Epithelial cell of prostate (primary cell): ENCODE results near the gene EME2.

ENCODE experiments used
- DNase-seq: peaks from one replicate; pipeline ENCODE4 v3.0.0-alpha.2; 2011; ENCODE audit warnings: low read depth, low spot score
- H3K27ac ChIP-seq: fragments of 450-650 bp; 2 replicates; pipeline ENCODE4 v1.5.1; 2017; ENCODE audit warnings: mild to moderate bottlenecking

EME2 gene

DNA sequence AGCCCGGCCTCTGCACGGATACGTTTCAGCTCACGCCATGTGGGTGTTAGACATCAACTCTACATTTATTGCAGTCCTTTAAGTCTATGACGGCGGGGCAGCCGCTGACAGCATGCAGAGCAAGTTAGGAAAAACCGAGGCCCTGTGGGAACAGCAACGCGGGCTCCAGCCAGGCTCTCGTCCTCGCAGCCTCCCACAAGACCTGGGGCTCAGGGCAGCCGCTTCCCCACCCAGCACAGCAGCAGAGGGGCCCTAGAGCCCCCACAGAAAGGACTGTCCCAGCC, 4.0 kb downstream of the EME2 start:
- no peak overlapping the region for H3K27ac ChIP-seq
- no peak for DNase-seq

GRCh38 chr16:1776991-1777374, 4.4 kb downstream of the EME2 start:
- H3K27ac ChIP-seq: no peak overlapping the region
- DNase-seq: no peak

GRCh38 chr16:1777375-1778199, 5.0 kb downstream of the EME2 start:
- DNase-seq: no peak
- no peak overlapping the region for H3K27ac ChIP-seq

DNA sequence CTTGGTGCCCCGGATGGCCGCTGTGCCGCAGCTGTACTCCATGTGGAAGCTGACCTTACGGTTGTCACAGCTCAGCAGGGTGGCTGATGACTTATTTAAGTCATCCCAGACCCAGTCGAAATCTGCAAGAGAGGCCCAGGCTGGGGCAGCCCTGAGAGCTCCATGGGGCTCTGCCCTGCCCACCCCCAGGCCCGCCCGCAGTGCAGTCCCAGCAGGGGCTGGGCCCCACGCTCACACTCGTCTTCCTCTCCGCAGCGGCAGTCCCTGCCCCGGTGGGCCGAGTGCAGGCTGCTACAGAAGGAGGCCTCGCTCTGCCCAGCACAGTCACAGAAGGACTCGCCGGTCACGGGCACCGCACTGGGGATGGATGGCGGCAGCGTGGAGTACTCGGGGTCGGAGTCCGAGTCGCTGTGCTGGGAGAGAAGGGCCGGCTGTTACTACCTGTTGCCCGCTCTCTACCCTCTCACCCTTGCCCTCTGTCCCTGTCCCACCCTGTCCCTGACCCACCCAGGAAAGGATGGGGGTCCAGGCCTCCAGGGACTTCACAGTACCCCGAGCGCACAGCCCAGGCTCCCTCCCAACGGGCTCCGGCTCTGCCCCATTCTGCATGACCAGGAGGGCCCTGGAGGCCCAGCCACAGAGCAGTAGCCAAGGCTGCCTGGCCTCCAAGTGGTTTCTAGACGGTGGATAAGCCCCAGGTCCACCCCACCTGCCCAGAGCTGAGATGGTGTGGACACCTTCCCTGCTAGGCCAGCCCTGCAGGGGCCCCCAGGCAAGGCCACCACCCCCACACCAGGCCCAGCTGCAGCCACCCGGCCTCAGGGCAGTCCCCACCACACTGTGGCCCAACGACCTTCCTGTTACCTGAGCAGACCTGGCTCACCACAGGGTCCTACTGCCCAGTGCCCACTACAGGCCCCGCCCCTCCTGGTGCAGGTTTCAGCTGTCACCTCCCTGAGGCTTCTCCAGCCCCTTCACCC, 5.9 kb downstream of the EME2 start:
- H3K27ac ChIP-seq: no peak overlapping the region
- no peak for DNase-seq

GRCh38 chr16:1779234-1779701, 6.7 kb downstream of the EME2 start:
- DNase-seq: no peak
- H3K27ac ChIP-seq: no peak overlapping the region

DNA sequence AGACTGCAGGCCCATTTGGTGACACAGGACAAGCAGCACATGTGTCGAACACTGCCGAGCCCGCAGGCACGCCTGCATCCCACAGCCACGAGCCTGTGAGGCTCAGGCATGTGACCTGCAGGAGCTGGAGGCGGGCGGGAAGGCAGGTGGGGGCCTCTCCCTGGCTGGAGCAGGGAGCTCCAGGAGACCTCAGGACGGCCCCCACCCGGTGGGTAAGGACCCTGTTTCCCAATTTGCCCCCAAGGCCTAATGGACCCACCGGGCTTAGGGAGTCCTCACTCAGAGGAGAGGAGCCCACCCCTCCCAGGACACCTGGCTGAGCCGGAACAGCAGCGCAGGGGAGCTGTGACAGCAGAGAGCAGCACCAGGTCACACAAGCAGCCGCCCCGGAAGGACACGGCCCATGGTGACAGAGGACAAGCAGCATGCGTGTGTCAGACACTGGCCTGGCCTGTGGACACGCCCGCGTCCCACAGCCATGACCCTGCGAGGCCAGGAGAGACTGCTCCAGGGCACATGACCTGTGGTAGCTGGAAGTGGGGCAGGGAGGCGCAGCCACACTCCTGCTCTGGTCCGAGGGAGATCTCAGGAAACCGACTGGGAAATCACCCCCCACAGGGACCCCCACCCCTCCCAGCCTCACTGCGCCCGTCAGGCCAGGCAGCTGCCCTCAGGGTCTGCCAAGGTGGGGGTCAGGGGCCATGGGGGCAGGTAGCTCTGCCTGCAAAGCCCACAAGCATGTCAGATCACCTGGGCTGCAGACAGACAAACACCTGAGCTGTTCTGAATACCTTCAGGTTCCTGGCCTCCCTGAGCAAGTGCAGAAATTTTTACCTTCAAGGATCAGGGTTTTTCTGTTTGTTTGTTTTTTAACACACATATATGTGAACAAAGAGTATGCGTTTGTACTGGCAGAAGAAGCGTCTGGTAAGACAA, 7.4 kb downstream of the EME2 start:
- DNase-seq: no peak
- H3K27ac ChIP-seq: peak overlapping the region; percentile 82

GRCh38 chr16:1780677-1781072, 8.1 kb downstream of the EME2 start:
- no peak for DNase-seq
- peak overlapping the region; percentile 82 for H3K27ac ChIP-seq

- DNase-seq: no peak
Observed at GRCh38 chr16:1781254-1781653, 8.6 kb downstream of the EME2 start.

DNA sequence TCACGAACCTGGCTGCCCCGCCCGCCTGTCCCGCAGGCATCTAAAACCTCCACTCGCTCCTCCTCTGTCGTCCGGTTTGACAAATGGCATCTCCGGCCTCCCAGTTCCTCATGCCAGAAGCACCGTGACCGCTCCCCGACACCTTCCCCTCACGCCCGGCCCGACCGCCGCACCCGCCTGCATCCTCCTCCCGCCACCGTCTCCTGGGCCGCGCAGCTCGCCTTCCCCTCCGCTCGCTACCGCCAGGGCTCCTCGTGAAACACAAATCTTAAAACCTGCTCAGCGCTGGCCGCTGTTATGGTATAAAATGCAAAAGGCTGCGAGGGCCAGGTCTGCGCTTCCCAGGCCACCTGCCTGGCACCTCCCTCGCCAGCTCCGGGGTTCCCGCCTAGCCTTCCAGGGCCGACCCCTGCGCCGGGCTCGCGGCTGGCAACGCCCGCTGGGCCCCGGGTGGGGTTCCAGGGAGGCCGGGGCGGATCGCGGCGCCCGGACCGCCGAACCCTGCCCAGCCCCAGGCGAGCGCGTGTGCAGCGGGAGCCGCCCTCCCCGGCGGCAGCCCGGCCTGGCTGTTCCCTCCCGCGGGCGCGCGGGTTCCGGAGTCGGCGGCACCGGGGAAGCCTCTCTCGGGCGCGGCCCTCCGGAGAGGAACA, 9.3 kb downstream of the EME2 start:
- H3K27ac ChIP-seq: peak overlapping the region; percentile 82
- no peak for DNase-seq

More at GRCh38 chr16:1781254-1781653, 8.6 kb downstream of the EME2 start:
- peak overlapping the region; percentile 82 for H3K27ac ChIP-seq

DNA sequence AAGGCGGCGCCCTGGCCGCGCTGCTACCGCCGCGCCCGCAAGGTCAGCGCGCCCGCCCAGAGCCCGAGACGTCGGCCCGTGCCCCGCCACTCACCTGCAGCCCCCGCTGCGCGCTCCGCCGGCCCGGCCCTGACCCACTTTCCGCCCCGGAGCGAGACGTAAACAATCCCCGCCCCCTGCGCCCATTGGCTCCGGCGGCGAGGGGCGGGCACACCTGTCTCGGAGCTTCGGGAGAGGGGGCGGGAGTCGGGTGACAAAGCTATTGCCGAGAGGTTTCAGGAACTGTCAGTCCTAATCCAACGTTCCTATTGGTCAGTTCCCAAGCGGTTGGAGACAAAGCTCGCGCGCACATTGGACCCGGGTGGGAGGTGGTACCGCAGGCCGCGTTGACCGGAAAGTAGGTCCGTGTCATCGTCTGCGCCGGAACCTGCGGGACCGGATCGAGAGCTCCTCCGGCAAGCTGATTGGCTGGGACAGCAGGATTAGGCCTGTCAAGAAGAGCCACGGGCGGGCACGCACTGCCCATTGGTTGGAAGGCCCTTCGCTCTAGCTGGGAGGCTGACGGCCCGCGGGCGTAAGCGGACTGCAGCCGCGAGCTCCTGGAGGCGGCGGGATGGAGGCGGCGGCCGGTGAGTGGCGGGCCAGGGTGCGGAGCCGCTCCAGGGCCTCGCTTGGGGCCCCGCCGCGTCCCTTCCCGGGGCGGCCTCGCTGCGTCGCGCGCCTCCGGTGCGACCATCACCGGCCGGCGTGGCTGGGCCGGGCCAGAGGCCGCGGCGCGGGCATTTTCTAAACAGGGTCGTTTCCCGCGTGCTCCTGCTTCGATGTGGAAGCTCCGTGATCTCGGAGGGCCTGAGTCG, 10.0 kb downstream of the EME2 start, which contains the start of the genes NUBP2 and SPSB3:
TSS of gene NUBP2 (plus strand) at position 553 of the 857 bp plus-strand sequence. CDS start at position 614, 61 bp downstream.
TSS of gene SPSB3 (minus strand) at position 164 of the 857 bp plus-strand sequence. CDS start 1,088 bp downstream, outside the sequence.
- H3K27ac ChIP-seq: peak within 1 kb of the TSS; percentile 82
- DNase-seq: peak; percentile 100

DNA sequence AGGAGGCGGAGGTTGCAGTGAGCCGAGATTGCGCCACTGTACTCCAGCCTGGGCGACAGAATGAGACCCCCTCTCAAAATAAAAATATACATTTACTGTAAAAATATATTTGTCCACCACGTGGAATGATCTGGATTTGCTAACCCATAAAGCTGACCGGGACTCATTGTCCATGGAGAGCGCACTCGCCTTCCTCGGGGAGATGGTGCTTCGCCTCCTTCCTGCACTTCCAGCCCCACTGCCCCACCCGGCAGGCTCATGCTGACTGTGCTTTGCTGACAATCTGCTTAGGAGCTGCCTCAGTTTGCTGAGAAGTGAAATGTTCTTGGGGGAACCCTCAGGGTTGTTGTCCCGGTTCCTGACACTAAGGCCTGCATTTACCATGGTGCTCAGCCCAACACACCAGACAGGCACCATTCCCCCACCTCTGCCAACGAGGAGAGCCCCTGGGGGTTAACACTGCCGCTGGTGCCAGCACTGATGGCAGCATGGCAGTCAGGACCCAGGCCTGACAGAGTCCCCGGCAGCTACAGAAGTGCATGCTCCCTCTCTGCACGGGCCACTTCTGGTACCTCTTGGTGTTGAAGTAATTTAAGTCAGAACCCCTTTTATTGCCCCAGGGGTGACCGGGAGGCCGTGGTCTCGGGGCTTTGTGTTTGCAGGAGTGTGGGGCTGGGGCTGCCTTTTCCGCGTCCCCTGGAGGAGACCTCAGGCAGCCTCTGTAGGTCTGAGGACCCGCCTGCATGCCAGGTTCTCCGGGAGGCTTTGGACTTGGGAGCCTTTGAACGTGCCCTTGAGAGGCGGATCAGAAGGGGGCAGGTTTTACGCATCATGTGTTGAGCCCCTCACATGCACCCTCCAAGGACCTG, 12.6 kb downstream of the EME2 start:
- DNase-seq: no peak
- peak overlapping the region; percentile 10 for H3K27ac ChIP-seq

DNA sequence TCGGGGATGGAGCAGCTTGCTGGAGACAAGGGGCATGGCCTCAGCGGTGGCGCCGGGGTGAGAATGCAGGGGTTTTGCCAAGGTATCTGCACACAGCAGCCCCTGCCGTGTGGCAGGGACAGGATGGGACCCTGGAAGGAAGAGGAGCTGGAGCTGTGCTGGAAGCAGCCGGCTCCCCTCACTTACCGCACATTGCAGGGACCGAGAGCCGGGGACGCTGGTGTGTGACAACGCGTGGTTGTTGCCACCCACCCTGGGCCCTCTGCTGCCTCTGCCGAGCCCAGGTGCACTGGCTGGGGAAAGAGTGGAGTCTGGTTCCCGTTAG, 13.2 kb downstream of the EME2 start:
- H3K27ac ChIP-seq: no peak overlapping the region
- no peak for DNase-seq

DNA sequence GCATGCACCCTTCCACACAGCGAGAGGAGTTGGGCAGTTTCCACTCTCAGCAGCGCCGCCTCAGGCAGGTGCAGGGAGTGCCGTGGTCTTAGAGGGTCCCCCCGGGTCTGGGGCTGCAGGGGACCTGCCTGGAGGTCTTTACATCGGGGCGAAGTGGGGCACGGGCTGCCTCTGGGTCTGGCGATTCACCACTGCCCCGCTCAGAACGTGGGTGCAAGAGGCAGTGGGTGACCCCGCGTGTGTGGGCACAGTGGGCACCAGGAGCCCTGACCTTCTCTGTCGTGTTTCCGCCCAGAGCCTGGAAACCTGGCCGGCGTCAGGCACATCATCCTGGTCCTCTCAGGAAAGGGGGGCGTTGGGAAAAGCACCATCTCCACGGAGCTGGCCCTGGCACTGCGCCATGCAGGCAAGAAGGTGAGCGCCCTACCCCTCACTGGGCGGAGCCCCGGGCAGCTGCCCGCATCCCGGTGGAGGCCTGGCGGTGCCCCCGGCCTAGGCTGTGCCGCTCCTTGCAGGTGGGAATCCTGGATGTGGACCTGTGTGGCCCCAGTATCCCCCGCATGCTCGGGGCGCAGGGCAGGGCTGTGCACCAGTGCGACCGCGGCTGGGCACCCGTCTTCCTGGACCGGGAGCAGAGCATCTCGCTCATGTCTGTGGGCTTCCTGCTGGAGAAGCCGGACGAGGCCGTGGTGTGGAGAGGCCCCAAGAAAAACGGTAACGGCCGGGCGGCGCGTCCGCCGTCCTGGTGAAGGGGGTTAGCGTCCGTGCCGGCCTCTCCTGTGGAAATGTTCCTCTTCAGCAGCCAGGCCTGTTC, 13.8 kb downstream of the EME2 start:
- DNase-seq: no peak
- no peak overlapping the region for H3K27ac ChIP-seq

DNA sequence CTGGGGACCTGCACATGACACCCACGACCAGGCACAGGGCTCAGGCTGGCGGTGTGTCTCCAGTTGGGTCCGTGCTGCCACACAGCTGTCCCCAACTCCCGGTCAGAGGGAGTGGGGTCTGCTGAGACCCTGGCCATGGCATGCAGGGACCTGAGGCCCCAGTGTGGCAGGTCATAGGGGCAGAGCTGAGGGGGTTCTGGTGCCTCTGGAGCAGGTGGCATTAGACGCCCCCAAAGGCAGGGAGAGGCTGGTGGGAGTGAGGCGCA, 14.4 kb downstream of the EME2 start:
- H3K27ac ChIP-seq: no peak overlapping the region
- no peak for DNase-seq

GRCh38 chr16:1787322-1788094, 14.9 kb downstream of the EME2 start:
- no peak for DNase-seq
- H3K27ac ChIP-seq: no peak overlapping the region

GRCh38 chr16:1788095-1788707, 15.6 kb downstream of the EME2 start:
- H3K27ac ChIP-seq: no peak overlapping the region
- no peak for DNase-seq
